Medulla oblongata (tissue), 1 donor: Measurements from ENCODE around the gene RASGRP2.

Experiments used
- DNase-seq: peaks from one replicate; pipeline ENCODE4 v3.0.0-alpha.2; 2015; ENCODE audit errors: extremely low spot score

RASGRP2 gene

GRCh38 chr11:64696045-64696444 lies 47.9 kb downstream of the RASGRP2 start:
- no peak for DNase-seq

DNA sequence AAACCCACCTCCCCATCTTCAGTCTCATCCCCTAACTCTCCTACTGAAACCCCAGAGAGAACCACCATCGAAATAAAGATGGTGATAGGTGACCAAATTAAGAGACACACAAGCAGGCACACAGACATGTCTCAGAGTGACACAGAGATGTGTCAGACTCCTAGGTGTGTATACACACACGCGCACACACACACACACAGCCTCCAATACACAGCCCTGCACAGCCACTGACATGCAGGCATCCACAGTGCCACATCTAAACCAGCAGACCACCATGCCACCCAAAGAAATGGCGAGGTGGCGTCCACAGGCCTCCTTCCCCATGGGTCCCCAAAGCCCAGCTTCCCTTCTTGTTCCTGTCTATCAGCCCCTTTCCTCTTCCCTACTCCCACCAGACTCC lies 48.4 kb downstream of the RASGRP2 start:
- no peak for DNase-seq

GRCh38 chr11:64694821-64695365 lies 49.0 kb downstream of the RASGRP2 start:
- peak; percentile 52 for DNase-seq

- DNase-seq: no peak
Measured at GRCh38 chr11:64694026-64694755, 49.8 kb downstream of the RASGRP2 start.

- no peak for DNase-seq
Measured at GRCh38 chr11:64692764-64693331, 51.1 kb downstream of the RASGRP2 start.

DNA sequence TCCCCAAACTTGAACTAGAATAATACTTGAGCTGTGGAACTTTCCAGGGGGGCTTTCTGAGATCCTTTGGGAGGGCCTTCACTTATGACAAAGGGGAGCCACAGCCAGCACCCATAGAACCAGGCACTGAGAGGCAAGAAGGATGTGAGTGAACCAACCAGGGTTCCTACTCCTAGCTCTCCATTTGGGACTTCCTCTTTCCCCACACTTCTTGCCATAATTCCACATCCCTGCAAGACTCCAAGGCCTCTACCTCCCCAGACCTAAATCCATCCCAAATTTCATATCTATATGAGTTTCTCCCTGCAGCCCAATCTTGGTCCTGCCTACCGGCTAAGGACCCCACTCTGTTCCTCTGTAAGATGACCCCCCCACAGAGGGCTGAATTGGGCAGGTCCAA lies 52.4 kb downstream of the RASGRP2 start:
- DNase-seq: no peak

DNA sequence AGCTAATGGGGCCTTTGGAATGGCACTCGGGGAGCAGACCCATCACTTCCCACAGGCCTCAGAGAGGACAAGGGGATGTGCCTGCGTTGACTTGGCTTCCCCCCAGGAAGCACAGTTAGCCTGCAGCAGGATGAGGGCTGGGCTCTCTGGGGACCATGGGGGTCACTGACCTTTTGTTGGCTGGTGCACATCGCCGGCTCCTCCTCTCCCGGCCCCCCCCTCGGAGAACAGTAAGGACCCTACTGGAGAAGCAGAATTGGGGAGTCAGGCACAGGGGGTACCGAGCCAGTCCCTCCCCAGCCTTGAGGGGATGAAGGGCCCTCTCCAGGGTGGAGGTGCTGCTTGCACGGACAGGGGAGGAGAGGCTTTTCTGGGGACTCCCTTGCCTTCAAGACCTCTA lies 53.7 kb downstream of the RASGRP2 start:
- no peak for DNase-seq

DNA sequence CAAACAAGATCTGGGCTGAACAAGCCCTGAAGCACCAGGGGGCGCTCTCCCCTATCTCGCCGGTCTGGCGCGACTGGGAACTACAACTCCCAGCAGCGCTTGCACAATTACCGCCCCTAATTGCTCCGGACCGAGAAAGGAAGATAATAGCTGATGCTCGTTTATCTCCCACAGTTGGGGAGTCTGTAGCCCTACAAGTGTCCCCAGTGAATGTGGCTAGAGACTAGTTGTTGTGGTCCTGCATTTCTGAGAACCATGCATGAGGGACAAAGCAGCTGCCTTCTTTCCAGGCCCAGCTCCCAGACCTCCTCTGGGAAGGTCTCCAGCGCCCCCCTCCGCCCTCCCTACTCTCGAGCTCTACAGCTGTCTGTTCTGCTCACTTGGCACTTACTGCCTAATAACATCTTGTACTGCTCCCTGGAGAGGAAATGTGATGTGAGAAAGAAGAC lies 55.4 kb downstream of the RASGRP2 start:
- peak; percentile 97 for DNase-seq

- DNase-seq: peak; percentile 76
Measured at GRCh38 chr11:64687643-64688533, 56.1 kb downstream of the RASGRP2 start.

GRCh38 chr11:64687204-64687603 lies 56.7 kb downstream of the RASGRP2 start:
- peak; percentile 98 for DNase-seq

DNA sequence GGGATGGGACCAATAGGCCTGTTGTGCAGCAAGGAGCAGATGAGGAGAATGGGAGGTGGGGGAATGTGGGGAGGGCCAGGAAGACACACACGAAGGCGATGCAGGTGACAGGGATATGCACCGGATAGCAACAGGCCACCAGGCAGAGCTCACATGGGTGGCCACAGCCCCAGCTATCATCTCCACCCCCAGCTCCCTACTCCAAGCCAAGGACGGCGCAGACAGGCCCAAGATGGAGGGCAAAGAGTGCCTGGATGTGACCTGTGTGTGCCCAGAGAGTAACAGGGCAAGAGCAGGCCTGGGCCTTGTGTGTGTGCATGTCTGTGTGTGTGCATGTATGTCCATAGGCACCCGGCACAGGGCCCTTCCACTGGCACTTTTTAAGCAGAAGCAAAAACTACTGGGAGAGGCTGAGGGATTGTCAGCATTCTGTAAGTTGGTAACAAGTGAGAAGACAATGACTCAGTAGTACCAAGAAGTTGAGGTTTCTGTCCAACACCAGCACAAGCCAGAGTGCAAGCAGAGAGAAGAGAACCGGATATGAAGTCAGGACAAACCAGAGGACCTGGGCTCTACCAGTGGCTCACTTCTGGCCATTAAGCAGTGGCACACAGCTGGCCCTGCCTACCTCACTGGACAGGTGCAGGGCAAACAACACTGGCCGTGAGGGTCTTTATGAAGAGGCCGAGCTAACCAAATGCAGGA lies 57.3 kb downstream of the RASGRP2 start:
- no peak for DNase-seq

DNA sequence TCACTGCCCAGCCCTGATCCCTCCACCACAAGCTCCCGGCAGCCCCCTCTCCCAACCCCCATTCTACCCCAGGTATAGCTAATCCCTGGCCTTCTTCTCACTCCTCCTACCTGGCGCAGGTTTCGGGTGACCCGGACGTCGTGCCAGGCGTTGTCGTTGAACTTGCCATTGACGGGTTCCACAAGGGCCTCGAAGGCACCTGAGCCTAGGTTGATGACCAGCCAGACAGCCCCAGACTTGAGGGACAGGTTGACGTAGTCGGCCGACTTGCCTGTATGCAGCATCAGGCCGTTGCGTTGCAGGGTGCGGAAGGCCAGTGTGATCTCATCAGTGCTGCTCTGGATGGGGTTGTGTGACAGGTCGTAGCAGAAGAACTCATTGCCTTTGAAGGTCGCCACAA lies 58.4 kb downstream of the RASGRP2 start:
- DNase-seq: no peak

DNA sequence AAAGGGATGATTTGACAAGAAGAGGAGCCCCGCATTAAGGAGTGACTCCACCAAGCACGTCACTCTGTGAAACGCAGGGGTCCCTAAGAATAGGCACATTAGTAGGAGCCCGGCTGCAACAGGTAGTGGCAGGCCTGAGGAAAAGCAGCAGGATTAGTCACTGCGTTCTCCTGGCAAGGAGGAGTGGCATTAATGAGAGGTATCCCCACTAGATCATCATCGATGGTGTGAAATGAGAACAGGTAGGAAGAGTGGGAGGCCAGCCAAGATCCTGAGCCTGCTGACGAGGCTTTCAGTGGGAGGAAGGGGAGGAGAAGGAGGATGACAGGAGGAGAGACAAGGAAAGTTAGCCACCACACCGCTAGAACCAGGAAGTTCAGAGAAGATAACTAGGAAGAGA lies 59.6 kb downstream of the RASGRP2 start:
- DNase-seq: no peak

DNA sequence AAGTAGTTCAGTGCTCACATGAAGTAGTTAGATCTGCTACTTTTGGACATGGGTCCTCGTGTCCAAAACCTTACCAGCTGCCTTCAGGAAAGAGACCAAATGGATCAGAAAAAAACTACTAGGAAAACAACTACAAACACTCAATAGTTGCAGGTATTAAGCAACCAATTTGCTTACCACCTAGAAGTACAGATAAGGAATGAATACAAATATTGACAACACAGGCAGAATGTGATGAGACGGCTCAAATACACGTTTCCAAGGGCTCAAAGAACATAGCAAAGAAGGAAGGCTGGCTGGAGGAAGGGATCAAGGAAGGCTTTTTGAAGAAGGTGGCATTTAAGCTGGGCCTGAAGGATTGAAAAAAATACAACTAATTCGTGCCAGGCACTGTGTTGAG lies 62.8 kb downstream of the RASGRP2 start:
- DNase-seq: no peak

- DNase-seq: no peak
Measured at GRCh38 chr11:64679846-64680245, 64.1 kb downstream of the RASGRP2 start.

DNA sequence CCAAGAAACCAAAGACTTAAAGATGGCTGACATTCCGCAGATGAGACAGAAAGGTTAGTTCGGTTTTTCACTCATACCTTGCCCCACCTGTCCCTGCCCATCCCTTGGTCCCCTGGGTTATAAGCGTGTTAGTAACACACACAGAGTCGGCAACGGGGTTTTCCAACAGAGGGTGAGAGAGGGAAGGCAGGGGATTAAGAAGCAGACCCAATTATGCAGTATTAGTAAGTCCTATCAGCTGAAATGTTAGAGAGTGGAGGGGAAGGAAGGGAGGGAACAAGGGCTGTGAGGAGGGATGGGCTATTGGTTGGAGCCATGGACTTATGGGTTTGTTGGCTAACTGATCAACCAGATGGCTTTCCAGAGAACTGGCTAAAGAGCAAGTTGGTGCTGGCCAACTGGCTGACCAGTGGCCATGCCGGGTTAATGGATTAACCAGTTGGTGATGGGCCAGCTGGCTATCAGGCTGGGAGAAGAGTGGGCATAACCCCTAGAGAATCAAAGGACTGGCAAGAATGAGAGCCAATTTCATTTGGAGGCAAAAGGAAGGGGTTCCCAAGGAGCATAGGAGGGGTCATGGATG lies 66.4 kb downstream of the RASGRP2 start:
- no peak for DNase-seq
